RPMI7951 (cell line): ENCODE results near the gene FXYD4. TPM values are rescaled to one million over a fixed set of nuclear protein-coding genes. Genes with fewer than 3 reads are reported as not detected.
"Not testable (repeated sequence)": the region's sequence is repeated elsewhere in the genome, so short reads cannot be mapped to it uniquely, and the experiment has no call there.

Experiments used
- DNase-seq: peaks from one replicate; pipeline ENCODE4 v3.0.0-alpha.2; 2012; ENCODE audit warnings: low read depth
- total RNA-seq: library from RNA; depleted of rRNA; stranded (reverse); fragments of >200 nt; shearing (Covaris generic); gene quantifications from 2 replicates; pipeline ENCODE4 v1.2.3, GENCODE V29; 2014; rRNA removed

FXYD4 gene, protein sequence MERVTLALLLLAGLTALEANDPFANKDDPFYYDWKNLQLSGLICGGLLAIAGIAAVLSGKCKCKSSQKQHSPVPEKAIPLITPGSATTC
- total RNA-seq: not detected in 2 replicates

- no peak for DNase-seq
Observed at GRCh38 chr10:43371418-43371817, at the start of gene FXYD4. FXYD4 (plus strand) TSS chr10:43371636; CDS start chr10:43373747, 2,111 bp downstream.

DNA sequence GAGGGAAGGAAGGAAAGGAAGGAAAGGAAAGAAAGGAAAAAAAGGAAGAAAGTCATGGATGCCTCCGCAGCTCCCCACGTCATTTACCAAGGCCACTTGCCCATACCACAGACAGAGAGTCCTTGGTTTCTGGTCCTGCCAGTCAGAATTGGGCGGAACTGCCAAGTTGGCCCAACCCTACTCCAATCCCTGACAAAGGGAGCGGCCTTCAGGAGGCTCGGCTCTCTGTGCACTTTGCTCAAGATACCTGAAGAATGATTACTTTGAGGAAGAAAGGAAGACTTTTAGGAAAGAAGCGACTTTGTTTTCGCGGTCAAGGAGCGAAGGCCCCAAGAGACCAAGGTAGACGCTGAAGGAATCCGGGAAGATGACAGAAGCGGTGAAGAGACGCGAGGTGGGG is 49.1 kb upstream of the FXYD4 start:
- DNase-seq: no peak

DNA sequence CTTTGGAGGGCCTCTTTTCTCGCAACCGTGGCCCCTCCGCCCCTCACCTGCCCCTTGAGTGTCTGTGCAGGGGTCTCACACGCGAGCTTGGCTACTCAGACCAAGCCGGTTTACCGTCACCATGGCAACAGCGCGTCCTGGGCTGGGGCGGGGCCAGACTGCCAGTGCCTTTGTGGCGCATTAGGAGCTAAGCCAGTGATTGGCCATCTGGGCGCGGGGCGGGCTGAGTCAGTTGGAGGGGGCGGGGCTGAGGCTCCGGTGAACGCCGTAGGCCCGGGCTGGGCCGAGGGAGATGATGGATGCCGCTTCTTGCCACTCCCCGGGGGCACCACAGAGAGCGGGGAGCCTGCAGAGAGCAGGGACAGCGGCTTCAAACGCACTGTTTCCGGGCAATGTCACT is 48.7 kb upstream of the FXYD4 start:
- DNase-seq: no peak

DNA sequence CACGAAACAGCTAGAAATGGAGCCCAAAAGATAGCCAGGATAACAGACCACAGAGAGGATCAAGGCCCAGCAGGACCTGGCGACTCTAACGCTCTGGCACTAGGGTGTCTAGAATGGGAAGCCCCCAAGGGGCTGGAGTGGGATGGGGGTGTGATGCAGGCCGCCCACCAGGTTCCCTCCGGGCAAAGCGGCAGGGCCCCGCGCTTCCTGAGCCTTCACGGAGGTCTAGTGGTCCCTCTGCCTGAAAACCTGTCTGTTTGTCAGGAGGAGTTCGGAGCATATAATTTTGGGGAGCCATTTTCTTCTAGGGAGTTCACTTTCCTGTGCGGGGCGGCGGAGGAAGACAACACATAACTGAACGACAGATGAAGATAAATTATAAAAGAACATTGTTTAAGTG is 48.2 kb upstream of the FXYD4 start:
- DNase-seq: no peak

GRCh38 chr10:43324876-43325275 is 46.6 kb upstream of the FXYD4 start:
- no peak for DNase-seq

- no peak for DNase-seq
Observed at GRCh38 chr10:43327171-43327570, 44.3 kb upstream of the FXYD4 start.

GRCh38 chr10:43327986-43328385 is 43.5 kb upstream of the FXYD4 start:
- DNase-seq: no peak

GRCh38 chr10:43328810-43329209 is 42.6 kb upstream of the FXYD4 start:
- DNase-seq: not testable (repeated sequence)

DNA sequence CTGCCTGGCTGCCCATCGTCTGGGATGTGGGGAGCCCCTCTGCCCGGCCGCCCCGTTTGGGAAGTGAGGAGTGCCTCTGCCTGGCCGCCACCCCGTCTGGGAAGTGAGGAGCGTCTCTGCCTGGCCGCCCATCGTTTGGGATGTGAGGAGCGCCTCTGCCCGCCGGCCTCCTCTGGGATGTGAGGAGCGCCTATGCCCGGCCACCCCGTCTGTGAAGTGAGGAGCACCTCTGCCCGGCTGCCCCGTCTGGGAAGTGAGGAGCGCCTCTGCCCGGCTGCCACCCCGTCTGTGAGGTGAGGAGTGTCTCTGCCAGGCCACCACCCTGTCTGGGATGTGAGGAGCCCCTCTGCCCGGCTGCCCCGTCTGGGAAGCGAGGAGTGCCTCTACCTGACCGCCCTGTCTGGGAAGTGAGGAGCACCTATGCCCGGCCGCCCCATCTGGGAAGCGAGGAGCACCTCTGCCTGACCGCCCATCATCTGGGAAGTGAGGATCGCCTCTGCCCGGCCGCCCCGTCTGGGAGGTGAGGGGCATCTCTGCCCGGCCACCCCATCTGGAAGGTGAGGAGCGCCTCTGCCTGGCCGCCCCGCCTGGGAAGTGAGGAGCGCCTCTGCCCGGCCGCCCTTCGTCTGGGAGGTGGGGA is 42.1 kb upstream of the FXYD4 start:
- DNase-seq: not testable (repeated sequence)

DNA sequence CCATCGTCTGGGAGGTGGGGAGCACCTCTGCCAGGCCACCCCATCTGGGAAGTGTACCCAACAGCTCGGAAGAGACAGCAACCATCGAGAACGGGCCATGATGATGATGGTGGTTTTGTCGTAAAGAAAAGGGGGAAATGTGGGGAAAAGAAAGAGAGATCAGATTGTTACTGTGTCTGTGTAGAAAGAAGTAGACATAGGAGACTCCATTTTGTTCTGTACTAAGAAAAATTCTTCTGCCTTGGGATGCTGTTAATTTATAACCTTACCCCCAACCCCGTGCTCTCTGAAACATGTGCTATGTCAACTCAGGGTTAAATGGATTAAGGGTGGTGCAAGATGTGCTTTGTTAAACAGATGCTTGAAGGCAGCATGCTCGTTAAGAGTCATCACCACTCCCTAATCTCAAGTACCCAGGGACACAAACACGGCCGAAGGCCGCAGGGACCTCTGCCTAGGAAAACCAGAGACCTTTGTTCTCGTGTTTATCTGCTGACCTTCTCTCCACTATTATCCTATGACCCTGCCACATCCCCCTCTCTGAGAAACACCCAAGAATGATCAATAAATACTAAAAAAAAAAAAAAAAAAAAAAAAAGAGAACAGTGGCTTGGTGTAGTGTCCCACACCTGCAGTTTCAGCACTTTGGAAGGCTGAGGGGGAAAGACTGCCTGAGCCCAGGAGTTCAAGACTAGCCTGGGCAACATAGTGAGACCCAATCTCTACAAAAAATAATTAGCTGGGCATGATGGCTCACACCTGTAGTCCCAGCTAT is 41.2 kb upstream of the FXYD4 start:
- DNase-seq: not testable (repeated sequence)

DNA sequence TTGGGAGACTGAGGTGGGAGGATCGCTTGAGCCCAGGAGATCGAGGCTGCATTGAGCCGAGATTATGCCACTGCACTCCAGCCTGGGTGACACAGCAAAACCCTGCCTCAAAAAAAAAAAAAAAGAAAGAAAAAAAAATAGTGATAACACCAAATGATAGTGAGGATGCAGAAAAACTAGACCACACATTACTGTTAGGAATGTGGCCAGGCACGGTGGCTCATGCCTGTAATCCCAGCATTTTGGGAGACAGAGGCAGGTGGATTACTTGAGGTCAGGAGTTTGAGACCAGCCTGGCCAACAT is 40.7 kb upstream of the FXYD4 start:
- not testable (repeated sequence) for DNase-seq

GRCh38 chr10:43333653-43334052 is 37.8 kb upstream of the FXYD4 start:
- no peak for DNase-seq

GRCh38 chr10:43336061-43336460 is 35.4 kb upstream of the FXYD4 start:
- no peak for DNase-seq

DNA sequence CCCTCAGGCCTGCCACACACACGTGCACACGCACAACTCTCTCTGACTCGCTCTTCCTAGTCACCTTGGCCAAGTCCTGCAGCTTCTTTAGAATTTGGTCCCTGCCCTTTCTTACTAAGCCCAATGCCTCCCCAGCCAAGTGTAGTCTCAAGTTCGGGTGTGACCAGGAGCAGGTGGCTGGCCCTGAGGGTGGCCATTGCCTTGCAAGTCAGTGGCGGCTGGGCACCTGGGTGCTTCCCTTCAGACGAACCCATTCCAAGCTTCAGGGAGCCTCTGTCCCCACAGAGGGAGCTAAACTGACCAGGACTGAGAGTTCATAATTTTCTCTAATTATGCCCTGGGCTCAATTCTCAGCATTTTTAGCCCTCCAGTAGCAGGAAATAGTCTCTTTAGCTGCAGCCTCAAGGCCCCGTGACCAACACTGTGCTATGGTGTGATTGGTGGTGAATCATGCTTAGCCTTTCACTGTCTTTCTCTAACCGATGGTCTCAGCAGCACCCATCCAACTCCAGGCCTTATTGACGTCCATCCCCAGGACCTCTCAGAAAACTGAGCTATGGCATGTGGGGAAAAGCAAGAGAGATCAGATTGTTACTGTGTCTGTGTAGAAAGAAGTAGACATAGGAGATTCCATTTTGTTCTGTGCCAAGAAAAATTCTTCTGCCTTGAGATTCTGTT is 34.7 kb upstream of the FXYD4 start:
- no peak for DNase-seq

DNA sequence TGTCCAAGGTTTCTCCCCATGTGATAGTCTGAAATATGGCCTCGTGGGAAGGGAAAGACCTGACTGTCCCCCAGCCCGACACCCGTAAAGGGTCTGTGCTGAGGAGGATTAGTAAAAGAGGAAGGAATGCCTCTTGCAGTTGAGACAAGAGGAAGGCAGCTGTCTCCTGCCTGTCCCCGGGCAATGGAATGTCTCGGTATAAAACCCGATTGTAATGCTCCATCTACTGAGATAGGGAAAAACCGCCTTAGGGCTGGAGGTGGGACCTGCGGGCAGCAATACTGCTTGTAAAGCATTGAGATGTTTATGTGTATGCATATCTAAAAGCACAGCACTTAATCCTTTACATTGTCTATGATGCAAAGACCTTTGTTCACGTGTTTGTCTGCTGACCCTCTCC is 33.9 kb upstream of the FXYD4 start:
- DNase-seq: not testable (repeated sequence)

GRCh38 chr10:43338117-43338516 is 33.3 kb upstream of the FXYD4 start:
- no peak for DNase-seq

DNA sequence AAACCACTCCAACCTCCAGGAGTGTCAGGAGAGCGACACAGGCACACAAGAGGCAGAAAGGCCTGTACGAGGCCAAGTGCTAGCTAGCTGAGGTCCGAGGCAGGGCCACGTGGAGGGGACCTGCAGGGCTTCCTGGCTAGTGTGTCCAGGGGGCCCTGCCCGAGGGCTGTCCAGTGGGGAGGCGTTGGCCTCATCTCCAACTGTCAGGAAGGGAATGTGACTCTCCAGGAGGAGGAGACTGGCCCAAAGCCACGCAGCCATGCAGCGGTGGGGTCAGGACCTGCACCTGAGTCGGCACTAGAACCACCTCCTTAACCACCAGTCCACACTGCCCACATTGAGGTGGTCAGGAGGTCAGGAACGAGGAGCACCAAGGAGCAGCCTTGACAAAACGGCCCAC is 32.3 kb upstream of the FXYD4 start:
- no peak for DNase-seq

DNA sequence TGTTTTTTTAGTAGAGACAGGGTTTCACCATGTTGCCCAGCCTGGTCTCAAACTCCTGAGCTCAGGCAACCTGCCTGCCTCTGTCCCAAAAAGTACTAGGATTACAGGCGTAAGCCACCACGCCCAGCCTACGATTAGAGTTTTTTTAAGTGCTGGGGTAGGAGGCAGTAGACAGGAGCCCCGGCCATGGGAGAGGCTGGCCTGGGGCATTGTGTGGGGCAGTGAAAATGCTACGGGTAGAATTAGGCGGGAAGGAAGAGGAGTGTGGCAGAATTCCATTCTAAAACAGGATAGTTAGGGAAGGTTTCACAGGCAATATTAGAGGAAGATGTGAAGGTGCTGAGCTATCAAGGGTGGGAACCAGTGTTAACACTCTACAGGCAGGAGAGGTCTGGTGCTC is 31.3 kb upstream of the FXYD4 start:
- no peak for DNase-seq

DNA sequence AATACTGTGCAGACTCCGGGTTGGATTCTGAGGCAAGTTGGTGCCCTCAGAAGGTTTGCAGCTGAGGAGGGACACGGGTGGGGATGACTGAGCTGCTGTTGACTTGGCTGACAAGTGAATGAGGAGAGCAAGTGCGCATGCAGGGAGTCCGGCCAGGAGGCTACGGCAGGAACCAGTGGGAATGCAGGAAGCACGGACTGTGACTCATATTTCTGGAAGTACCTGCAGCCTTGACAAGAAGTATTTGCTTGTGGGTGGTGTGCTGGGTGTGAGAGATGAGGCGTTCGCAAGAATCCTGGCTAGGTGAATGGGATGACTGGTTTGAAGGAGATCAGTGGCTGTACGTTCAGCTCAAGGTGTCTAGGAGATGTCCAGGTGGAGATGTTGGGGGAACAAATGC is 30.8 kb upstream of the FXYD4 start:
- DNase-seq: no peak

DNA sequence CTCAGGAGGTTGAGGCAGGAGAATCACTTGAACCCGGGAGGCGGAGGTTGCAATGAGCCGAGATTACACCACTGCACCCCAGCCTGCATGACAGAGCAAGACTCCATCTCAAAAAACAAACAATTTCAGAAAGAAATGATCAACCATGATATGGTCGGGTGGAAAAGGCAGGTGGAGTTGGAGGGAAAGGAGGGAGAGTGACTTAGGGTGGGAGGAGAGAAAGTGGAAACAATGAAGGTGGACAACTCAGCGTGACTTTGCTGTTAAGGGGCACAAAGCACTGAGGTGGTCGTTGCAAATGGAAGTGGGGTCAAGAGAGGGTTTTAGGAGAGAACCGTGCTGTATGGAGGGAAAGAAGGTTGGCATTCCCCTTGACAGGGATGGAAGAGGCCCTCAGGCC is 30.0 kb upstream of the FXYD4 start:
- DNase-seq: no peak

DNA sequence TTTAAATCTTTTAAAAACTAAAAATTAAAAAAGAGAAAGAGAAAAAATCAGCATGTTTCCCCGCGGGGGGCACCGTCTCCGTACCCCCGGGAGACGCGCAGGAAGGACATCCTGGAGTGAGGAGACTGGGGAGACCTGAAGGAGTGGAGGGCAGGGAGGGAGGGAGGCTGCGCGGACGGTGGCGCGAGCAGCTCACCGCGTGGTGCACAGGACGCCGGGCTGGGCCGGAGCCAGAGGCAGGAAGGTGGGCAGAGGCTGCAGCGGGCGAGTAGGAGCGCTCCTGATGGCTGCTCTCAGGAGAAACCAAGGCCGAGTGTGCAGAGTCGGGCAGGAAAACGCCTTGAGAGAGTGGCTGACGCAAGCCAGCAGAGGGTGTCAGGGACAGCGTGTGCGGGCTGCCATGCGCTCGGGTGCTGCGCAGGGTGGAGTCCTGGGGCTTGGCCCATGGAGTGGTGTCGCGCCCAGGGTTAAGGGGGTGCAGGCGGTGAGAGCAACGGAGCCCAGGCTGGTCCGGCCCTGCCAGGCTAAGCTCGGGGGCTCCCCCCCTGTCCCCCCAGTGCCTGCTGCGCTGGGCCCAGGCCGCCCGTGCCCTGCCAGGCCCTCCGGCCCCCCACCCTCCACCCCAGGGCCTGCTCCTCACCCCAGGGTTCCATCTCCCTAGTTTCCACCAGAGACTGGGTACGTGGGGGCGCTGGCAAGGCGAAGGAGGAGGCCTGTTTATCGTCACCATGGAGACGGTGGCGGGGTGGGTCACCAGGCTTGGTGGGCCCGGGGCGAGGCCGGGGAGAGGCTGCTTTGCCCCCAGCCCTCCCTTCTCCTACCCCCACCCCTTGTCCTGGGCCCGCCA is 28.9 kb upstream of the FXYD4 start:
- no peak for DNase-seq

GRCh38 chr10:43343126-43343525 is 28.3 kb upstream of the FXYD4 start:
- DNase-seq: no peak
